SK-N-SH (cell line): ENCODE measurements around the gene MAPKBP1. TPM values are rescaled to one million over a fixed set of nuclear protein-coding genes. Genes with fewer than 3 reads are reported as not detected.
A peak's percentile ranks its signal among the peaks of the same experiment; 100 is the strongest.

ENCODE experiments used
- CTCF ChIA-PET: fragments of 300-600, 350-600 bp; formaldehyde crosslinking; extraction: SDS; loops from one replicate; lab custom pipeline; 2021; lab: Yijun Ruan, JAX
- POLR2A ChIA-PET: fragments of 350-600 bp; sonication (Branson Sonifier 250); formaldehyde crosslinking; extraction: SDS; loops from one replicate; lab custom pipeline; 2020; ENCODE audit warnings: antibody characterized with exemption, inconsistent platforms; lab: Yijun Ruan, JAX
- DNase-seq: peaks from one replicate; pipeline ENCODE4 v3.0.0; 2012
- H2AFZ ChIP-seq: fragments of 200-600 bp; sonication (generic); 2 replicates; pipeline ENCODE4 v1.8.1; 2016; ENCODE audit warnings: antibody characterized with exemption, mild to moderate bottlenecking, low read depth
- H3F3A ChIP-seq: fragments of 200-600 bp; sonication (generic); replicated peaks from 2 replicates; pipeline ENCODE3; 2016; ENCODE audit warnings: antibody characterized with exemption, mild to moderate bottlenecking; ENCODE audit not compliant: insufficient read depth
- H3K27ac ChIP-seq, 2 experiments: fragments of 200-500 bp in 1 of 2; fragments of 200-600 bp in 1 of 2; sonication (Bioruptor generic) in 1 of 2; sonication (generic), shearing (Covaris generic) in 1 of 2; 2 replicates each; pipeline versions ENCODE4 v1.5.1 to v1.6.1; 2014 to 2016; ENCODE audit warnings: low read depth in 2 of 2, inconsistent platforms in 1 of 2, low read length in 1 of 2, mild to moderate bottlenecking in 1 of 2, mixed read lengths in 1 of 2
- H3K27me3 ChIP-seq: fragments of 200-600 bp; sonication (generic), shearing (Covaris generic); 2 replicates; pipeline ENCODE4 v1.6.1; 2016; ENCODE audit warnings: mixed run types; ENCODE audit not compliant: insufficient read depth
- H3K36me3 ChIP-seq, 2 experiments: fragments of 200-500 bp in 1 of 2; fragments of 200-600 bp in 1 of 2; sonication (Bioruptor generic) in 1 of 2; sonication (generic) in 1 of 2; replicated peaks in 1 of 2; 2 replicates each; pipeline versions ENCODE3 to v1.5.1; 2014 to 2016; ENCODE audit warnings: low read length in 1 of 2, mild to moderate bottlenecking in 1 of 2; ENCODE audit not compliant: insufficient read depth in 2 of 2, control insufficient read depth in 1 of 2
- H3K4me1 ChIP-seq, 2 experiments: fragments of 200-500 bp in 1 of 2; fragments of 200-600 bp in 1 of 2; sonication (Bioruptor generic) in 1 of 2; sonication (generic), shearing (Covaris generic) in 1 of 2; 2 replicates each; pipeline versions ENCODE4 v1.5.1 to v1.6.1; 2014 to 2016; ENCODE audit warnings: low read depth in 1 of 2, low read length in 1 of 2, mixed run types in 1 of 2; ENCODE audit not compliant: insufficient read depth in 2 of 2, control insufficient read depth in 1 of 2
- H3K4me2 ChIP-seq: fragments of 200-600 bp; sonication (generic), shearing (Covaris generic); 2 replicates; pipeline ENCODE4 v1.6.1; 2017; ENCODE audit warnings: mixed run types
- H3K4me3 ChIP-seq, 2 experiments: fragments of 200-500 bp in 1 of 2; fragments of 200-600 bp in 1 of 2; sonication (Bioruptor generic) in 1 of 2; sonication (generic), shearing (Covaris generic) in 1 of 2; 2 replicates each; pipeline versions ENCODE4 v1.5.1 to v1.8.1; 2014 to 2016; ENCODE audit warnings: low read depth in 2 of 2, inconsistent platforms in 1 of 2, low read length in 1 of 2, mild to moderate bottlenecking in 1 of 2, mixed read lengths in 1 of 2, moderate library complexity in 1 of 2
- H3K79me2 ChIP-seq: fragments of 200-600 bp; sonication (generic); 2 replicates; pipeline ENCODE4 v1.8.1; 2017; ENCODE audit warnings: mild to moderate bottlenecking; ENCODE audit not compliant: insufficient read depth
- H3K9ac ChIP-seq: fragments of 200-600 bp; sonication (generic); 2 replicates; pipeline ENCODE4 v1.6.1; 2017; ENCODE audit warnings: mixed run types
- H3K9me2 ChIP-seq: fragments of 200-600 bp; sonication (generic); 2 replicates; pipeline ENCODE4 v1.6.1; 2017; ENCODE audit warnings: mixed run types
- H3K9me3 ChIP-seq: fragments of 200-600 bp; sonication (generic); 2 replicates; pipeline ENCODE4 v1.6.1; 2017; ENCODE audit warnings: mixed run types, mild to moderate bottlenecking, moderate library complexity
- H4K20me1 ChIP-seq: fragments of 200-600 bp; sonication (generic); 2 replicates; pipeline ENCODE4 v1.6.1; 2017; ENCODE audit warnings: mild to moderate bottlenecking, mixed run types; ENCODE audit not compliant: insufficient read depth
- EZH2phosphoT487 ChIP-seq: fragments of 200-600 bp; sonication (generic); IDR thresholded peaks from 2 replicates; pipeline ENCODE4 v1.6.1; 2017; ENCODE audit warnings: low read depth, mixed run types, mild to moderate bottlenecking, antibody characterized with exemption, moderate library complexity, borderline replicate concordance
- FOSL2 ChIP-seq: IDR thresholded peaks from 2 replicates; pipeline ENCODE4 v1.4.0; 2012; ENCODE audit warnings: low read depth, mild to moderate bottlenecking, moderate library complexity, borderline replicate concordance
- FOXJ3 ChIP-seq: sonication (generic); formaldehyde crosslinking; IDR thresholded peaks from 2 replicates; pipeline ENCODE4 v1.5.1; 2020; ENCODE audit warnings: mild to moderate bottlenecking, missing genetic modification reagents
- JUND ChIP-seq: IDR thresholded peaks from 2 replicates; pipeline ENCODE4 v1.4.0; 2012
- MEF2A ChIP-seq: IDR thresholded peaks from 2 replicates; pipeline ENCODE4 v1.4.0; 2012; ENCODE audit warnings: low read depth, borderline replicate concordance
- MXI1 ChIP-seq: IDR thresholded peaks from 2 replicates; pipeline ENCODE4 v1.6.1; 2012; ENCODE audit warnings: mild to moderate bottlenecking, low read depth, low read length, improper control_type of control experiment
- NFIC ChIP-seq: IDR thresholded peaks from 2 replicates; pipeline ENCODE4 v1.4.0; 2012; ENCODE audit warnings: borderline replicate concordance
- NRF1 ChIP-seq: IDR thresholded peaks from 2 replicates; pipeline ENCODE4 v1.6.1; 2012; ENCODE audit warnings: low read depth, mild to moderate bottlenecking, low read length
- POLR2AphosphoS5 ChIP-seq: IDR thresholded peaks from 2 replicates; pipeline ENCODE4 v1.6.1; 2012; ENCODE audit warnings: low read depth, low read length
- RAD21 ChIP-seq: IDR thresholded peaks from 2 replicates; pipeline ENCODE4 v1.6.1; 2012; ENCODE audit warnings: mild to moderate bottlenecking, low read length
- RCOR1 ChIP-seq: fragments of 150-350 bp; IDR thresholded peaks from 2 replicates; pipeline ENCODE4 v1.6.1; 2017; ENCODE audit warnings: antibody characterized with exemption, low read length
- SIN3A ChIP-seq: IDR thresholded peaks from 2 replicates; pipeline ENCODE4 v1.6.1; 2012; ENCODE audit warnings: low read depth, mild to moderate bottlenecking, low read length, moderate library complexity, borderline replicate concordance
- SMC3 ChIP-seq: IDR thresholded peaks from 2 replicates; pipeline ENCODE4 v1.6.1; 2012; ENCODE audit warnings: low read depth, low read length, improper control_type of control experiment
- TAF1 ChIP-seq: IDR thresholded peaks from 2 replicates; pipeline ENCODE4 v1.6.1; 2012; ENCODE audit warnings: low read depth, mild to moderate bottlenecking, low read length, moderate library complexity, borderline replicate concordance
- TCF12 ChIP-seq: IDR thresholded peaks from 2 replicates; pipeline ENCODE4 v1.4.0; 2012
- TEAD4 ChIP-seq: IDR thresholded peaks from 2 replicates; pipeline ENCODE4 v1.4.0; 2012; ENCODE audit warnings: mild to moderate bottlenecking, borderline replicate concordance; ENCODE audit not compliant: insufficient read depth
- USF1 ChIP-seq: IDR thresholded peaks from 2 replicates; pipeline ENCODE4 v1.4.0; 2012; ENCODE audit warnings: low read depth, borderline replicate concordance
- WGBS: methylation state at CpG from one replicate; pipeline ENCODE4 v1.1.6; 2017; ENCODE audit warnings: low lambda C conversion rate; 5-methylcytosine and 5-hydroxymethylcytosine counted together
- polyA plus RNA-seq, 3 experiments: library from polyadenylated mRNA; depleted of rRNA; stranded (reverse); fragments of >200 nt; gene quantifications; 2 replicates each; pipeline ENCODE4 v1.2.3, GENCODE V29; 2012
- TF ChIP-seq, protein P1 (sequence below): IDR thresholded peaks from 2 replicates; pipeline ENCODE4 v1.6.1; 2012; ENCODE audit warnings: mild to moderate bottlenecking, low read depth, low read length, moderate library complexity
- TF ChIP-seq, protein P2 (sequence below): IDR thresholded peaks from 2 replicates; pipeline ENCODE4 v1.4.0; 2012; ENCODE audit warnings: low read depth
- TF ChIP-seq, protein P3 (sequence below): fragments of 150-350 bp; IDR thresholded peaks from 2 replicates; pipeline ENCODE4 v1.6.1; 2016; ENCODE audit warnings: mild to moderate bottlenecking, low read depth, low read length

MAPKBP1 gene
- polyA plus RNA-seq, 1 of the 3 experiments (the other 2 are of a cell fraction) = 5.2 TPM

GRCh38 chr15:41866263-41866703, 92.0 kb downstream of the MAPKBP1 start:
- H4K20me1 ChIP-seq = no peaks in the 10 kb centered on the region

DNA sequence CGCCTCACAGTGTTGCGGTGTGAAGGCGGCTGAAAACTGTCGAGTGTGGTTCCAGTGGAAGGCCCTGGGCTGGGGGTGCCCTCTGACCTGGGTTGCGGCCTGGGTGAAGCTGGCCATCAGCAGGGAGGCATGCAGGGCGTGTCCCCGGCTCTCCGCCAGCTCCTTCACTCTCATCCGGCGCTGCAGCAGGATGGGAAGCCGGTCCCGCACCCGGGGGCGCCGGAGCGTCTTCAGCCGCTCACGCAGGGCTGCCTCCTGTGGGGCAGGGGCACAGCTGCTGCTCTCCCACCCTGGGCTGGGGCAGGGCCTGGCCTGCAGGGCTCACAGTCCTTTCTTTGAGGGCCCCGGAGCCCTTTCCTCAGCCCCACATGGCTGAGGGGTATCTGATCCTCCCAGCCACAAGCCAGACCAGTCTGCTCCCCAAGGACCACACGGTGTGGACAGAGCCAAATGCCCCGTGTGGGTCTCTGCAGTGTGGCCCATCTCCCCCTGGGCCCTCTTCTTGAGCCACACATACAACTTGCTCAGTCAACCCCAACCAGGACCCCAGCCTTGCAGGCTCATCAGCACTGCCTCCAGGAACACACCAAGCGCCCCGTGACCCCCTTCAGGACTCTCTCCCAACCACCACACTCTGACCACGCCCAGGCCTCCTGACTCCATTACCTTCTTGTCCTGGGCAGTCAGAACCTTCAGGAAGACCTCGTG, 92.7 kb downstream of the MAPKBP1 start:
- no peaks in the 10 kb centered on the region for H3K9me2 ChIP-seq
- no peak overlapping the region for H3K4me3 ChIP-seq
- peaks cover 0 to 23% of the 10 kb centered on the region in 2 experiments; a peak in 1 of 4 replicates for H3K4me1 ChIP-seq
- H3K4me2 ChIP-seq = no peak overlapping the region
- no peak for DNase-seq
- no peaks in the 10 kb centered on the region for H3K36me3 ChIP-seq
- no peak overlapping the region for H3K9ac ChIP-seq
- no peak overlapping the region for H3K27ac ChIP-seq
- H3F3A ChIP-seq = no peaks in the 10 kb centered on the region
- H2AFZ ChIP-seq = no peak overlapping the region
- TF ChIP-seq MEF2A = no peak
- TF ChIP-seq NRF1 = no peak
- no peak for TF ChIP-seq FOXJ3 (CRISPR knock-in tag)
- TF ChIP-seq TCF12 = no peak
- TF ChIP-seq RCOR1 = no peak
- TF ChIP-seq, protein P1, sequence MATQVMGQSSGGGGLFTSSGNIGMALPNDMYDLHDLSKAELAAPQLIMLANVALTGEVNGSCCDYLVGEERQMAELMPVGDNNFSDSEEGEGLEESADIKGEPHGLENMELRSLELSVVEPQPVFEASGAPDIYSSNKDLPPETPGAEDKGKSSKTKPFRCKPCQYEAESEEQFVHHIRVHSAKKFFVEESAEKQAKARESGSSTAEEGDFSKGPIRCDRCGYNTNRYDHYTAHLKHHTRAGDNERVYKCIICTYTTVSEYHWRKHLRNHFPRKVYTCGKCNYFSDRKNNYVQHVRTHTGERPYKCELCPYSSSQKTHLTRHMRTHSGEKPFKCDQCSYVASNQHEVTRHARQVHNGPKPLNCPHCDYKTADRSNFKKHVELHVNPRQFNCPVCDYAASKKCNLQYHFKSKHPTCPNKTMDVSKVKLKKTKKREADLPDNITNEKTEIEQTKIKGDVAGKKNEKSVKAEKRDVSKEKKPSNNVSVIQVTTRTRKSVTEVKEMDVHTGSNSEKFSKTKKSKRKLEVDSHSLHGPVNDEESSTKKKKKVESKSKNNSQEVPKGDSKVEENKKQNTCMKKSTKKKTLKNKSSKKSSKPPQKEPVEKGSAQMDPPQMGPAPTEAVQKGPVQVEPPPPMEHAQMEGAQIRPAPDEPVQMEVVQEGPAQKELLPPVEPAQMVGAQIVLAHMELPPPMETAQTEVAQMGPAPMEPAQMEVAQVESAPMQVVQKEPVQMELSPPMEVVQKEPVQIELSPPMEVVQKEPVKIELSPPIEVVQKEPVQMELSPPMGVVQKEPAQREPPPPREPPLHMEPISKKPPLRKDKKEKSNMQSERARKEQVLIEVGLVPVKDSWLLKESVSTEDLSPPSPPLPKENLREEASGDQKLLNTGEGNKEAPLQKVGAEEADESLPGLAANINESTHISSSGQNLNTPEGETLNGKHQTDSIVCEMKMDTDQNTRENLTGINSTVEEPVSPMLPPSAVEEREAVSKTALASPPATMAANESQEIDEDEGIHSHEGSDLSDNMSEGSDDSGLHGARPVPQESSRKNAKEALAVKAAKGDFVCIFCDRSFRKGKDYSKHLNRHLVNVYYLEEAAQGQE = no peak
- no peak for TF ChIP-seq JUND
- no peak for TF ChIP-seq RAD21
- no peak for TF ChIP-seq FOSL2
- TF ChIP-seq, protein P2, sequence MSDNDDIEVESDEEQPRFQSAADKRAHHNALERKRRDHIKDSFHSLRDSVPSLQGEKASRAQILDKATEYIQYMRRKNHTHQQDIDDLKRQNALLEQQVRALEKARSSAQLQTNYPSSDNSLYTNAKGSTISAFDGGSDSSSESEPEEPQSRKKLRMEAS = no peak
- TF ChIP-seq POLR2AphosphoS5 = no peak
- no peak for TF ChIP-seq EZH2phosphoT487
- TF ChIP-seq USF1 = no peak
- no peak for TF ChIP-seq TEAD4
- no peak for TF ChIP-seq MXI1
- POLR2A ChIA-PET = interaction anchor here (1.3 kb wide), 1 partner anchor 28 kb away, joined by 3 read pairs; no protein-coding TSS in a partner anchor
- CTCF ChIA-PET = interaction anchor here (1.5 to 2.7 kb wide), 2 partner anchors 15 to 37 kb away, joined by 4 to 18 read pairs; no protein-coding TSS in a partner anchor
- H4K20me1 ChIP-seq = no peaks in the 10 kb centered on the region
- no peaks in the 10 kb centered on the region for H3K9me3 ChIP-seq
- WGBS = 82% methylated on average over 24 of the region's 25 CpGs
- H3K79me2 ChIP-seq = no peaks in the 10 kb centered on the region
- no peaks in the 10 kb centered on the region for H3K27me3 ChIP-seq

More at GRCh38 chr15:41866263-41866703, 92.0 kb downstream of the MAPKBP1 start:
- Histone ChIP-seq H3K9me3 (no peaks in the 10 kb centered on the region), H3K4me3 (no peak overlapping the region), H3K9me2 (no peaks in the 10 kb centered on the region), H3K79me2 (no peaks in the 10 kb centered on the region), H3K27me3 (no peaks in the 10 kb centered on the region), H3K27ac (no peak overlapping the region; a peak in 1 of 4 replicates), H3K4me1 (peaks cover 0 to 30% of the 10 kb centered on the region in 2 experiments; a peak in 1 of 4 replicates), H2AFZ (no peak overlapping the region), H3F3A (no peaks in the 10 kb centered on the region), H3K36me3 (no peaks in the 10 kb centered on the region), H3K9ac (no peak overlapping the region), H3K4me2 (no peak overlapping the region)
- ChIA-PET POLR2A (no interaction called here), CTCF (interaction anchor here (1.5 to 2.7 kb wide), 2 partner anchors 14 to 38 kb away, joined by 4 to 18 read pairs; no protein-coding TSS in a partner anchor)
- WGBS = 76% methylated on average over 3 of the region's 8 CpGs
- DNase-seq = peak; percentile 69
- TF ChIP-seq MXI1 = no peak
- TF ChIP-seq, protein P3, sequence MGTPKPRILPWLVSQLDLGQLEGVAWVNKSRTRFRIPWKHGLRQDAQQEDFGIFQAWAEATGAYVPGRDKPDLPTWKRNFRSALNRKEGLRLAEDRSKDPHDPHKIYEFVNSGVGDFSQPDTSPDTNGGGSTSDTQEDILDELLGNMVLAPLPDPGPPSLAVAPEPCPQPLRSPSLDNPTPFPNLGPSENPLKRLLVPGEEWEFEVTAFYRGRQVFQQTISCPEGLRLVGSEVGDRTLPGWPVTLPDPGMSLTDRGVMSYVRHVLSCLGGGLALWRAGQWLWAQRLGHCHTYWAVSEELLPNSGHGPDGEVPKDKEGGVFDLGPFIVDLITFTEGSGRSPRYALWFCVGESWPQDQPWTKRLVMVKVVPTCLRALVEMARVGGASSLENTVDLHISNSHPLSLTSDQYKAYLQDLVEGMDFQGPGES = no peak
- no peak for TF ChIP-seq NFIC
- TF ChIP-seq, protein P2 = no peak
- TF ChIP-seq RCOR1 = no peak
- no peak for TF ChIP-seq MEF2A
- no peak for TF ChIP-seq TAF1
- no peak for TF ChIP-seq SMC3
- no peak for TF ChIP-seq SIN3A
